SU-DHL-6 (cell line): ENCODE results near the gene IFTAP.

Experiments used
- CTCF ChIP-seq: fragments of 200-600 bp; sonication (generic); IDR thresholded peaks from one replicate; pipeline ENCODE4 v1.5.1; 2017; ENCODE audit warnings: antibody characterized with exemption, mild to moderate bottlenecking, low read length, moderate library complexity; ENCODE audit not compliant: insufficient read depth, poor library complexity, severe bottlenecking
- EZH2phosphoT487 ChIP-seq: fragments of 200-600 bp; sonication (generic), shearing (Covaris generic); conservative IDR thresholded peaks from 2 replicates; pipeline ENCODE4 v1.6.1; 2018; ENCODE audit warnings: mild to moderate bottlenecking, antibody characterized with exemption, low read length, moderate library complexity, mixed read lengths

GRCh38 chr11:36578458-36578857, 15.8 kb upstream of the IFTAP start:
- TF ChIP-seq CTCF: no peak
- no peak for TF ChIP-seq EZH2phosphoT487
